GM18873 (cell line): ENCODE data around the gene SLC39A3.
"Not testable (repeated sequence)": the region's sequence is repeated elsewhere in the genome, so short reads cannot be mapped to it uniquely, and the experiment has no call there.

Source experiments
- ATAC-seq: cut with Tn5 transposase; IDR thresholded peaks from one replicate; pipeline ENCODE4 v1.9.1; 2021; ENCODE audit warnings: mild to moderate bottlenecking, moderate library complexity, moderate number of reproducible peaks; ENCODE audit not compliant: unreplicated experiment, low FRiP score

SLC39A3 gene

GRCh38 chr19:2724148-2724557, 15.7 kb downstream of the SLC39A3 start:
- ATAC-seq: no peak

GRCh38 chr19:2723747-2724146, 16.1 kb downstream of the SLC39A3 start:
- ATAC-seq: no peak

- ATAC-seq: no peak
Measured at GRCh38 chr19:2723345-2723715, 16.5 kb downstream of the SLC39A3 start.

GRCh38 chr19:2722541-2723344, 17.1 kb downstream of the SLC39A3 start:
- no peak for ATAC-seq

DNA sequence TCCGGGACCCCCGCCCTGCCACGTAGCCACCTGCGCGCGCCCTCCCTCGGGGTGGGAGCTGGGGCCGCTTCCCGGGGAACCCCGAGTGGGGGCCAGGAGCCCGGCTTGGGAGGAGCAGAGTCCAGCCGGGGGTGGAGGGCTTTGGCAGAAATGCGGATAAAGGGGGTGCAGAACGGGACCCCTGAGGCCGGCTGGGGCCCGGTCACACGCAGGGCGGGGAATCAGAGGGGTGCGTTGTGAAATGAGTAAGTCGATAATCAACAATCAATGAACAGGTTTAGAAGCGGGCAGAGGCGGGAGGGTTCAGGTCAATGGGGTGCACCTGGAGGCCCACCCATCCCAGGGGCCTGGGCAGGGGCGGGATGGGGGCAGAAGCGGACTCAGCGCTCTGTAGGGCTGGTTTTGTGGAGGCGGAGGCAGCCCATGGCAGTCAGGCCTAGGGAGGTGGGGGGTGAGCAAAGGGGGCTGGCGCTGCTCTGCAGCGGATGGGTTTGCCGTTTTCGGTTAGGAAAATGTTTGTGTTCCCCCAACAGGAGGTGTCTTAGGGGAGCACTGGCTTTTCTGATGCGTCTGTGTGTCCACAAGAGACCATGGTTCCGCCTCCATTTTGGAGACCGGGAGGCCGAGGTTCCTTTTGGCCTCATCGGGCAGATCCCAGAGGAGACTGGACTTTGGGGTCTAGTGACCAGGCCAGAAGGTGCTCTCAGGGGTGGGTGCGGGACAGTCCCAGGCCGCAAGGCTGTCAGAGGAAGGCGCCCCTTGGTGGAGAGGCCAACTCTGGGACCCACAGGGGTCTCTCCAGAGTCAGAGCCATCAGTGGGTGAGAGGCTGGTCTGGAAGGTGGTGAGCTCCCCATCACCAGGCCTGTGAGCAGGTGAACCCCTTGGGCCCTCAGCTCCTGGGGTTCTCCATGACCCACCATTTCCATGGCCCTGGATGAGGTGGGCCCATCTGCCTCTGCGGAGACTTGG, 18.0 kb downstream of the SLC39A3 start:
- ATAC-seq: no peak

DNA sequence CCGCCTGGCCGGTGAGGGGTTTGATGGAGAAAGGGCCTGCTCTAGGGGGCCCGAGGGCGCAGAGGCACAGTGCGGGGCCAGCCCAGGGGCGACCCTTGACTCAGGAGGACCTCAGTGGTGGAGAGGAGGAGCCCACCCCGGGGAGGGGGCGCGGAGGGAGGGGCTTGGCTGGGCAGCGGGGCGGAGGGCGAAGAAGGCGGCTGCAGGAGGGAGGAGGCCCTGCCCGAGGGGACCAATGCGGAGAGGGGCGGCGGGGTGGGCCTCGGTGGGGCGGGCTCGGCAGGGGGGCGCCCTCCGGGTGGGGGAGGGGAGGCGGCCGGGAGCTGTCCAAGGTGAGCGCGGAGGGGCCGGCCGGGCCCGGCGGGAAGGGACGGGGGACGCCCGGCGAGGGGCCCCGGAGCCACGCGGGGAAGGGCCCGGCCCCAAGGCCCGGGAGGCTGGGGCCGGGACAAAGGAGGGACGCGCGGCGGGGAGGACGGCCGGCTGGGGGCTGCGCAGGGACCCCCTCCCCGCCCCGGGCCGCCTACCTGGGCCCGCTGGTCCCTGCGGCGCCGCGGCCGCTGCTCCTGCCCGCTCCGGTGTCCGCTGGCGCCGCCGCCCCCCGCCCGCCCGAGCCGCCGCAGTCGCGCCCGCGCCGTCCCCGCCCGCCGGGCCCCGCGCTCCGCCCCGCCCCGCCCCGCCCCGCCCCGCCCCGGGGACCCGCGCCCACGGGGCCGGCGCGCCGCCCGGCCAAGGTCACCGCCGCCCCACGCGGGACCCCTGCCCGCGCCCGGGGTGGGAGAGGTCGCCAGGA, 18.8 kb downstream of the SLC39A3 start, which contains the start of gene DIRAS1:
DIRAS1 (minus strand) TSS at position 596 of the 793 bp plus-strand sequence. CDS start 3,566 bp downstream, outside the sequence.
- ATAC-seq: no peak

DNA sequence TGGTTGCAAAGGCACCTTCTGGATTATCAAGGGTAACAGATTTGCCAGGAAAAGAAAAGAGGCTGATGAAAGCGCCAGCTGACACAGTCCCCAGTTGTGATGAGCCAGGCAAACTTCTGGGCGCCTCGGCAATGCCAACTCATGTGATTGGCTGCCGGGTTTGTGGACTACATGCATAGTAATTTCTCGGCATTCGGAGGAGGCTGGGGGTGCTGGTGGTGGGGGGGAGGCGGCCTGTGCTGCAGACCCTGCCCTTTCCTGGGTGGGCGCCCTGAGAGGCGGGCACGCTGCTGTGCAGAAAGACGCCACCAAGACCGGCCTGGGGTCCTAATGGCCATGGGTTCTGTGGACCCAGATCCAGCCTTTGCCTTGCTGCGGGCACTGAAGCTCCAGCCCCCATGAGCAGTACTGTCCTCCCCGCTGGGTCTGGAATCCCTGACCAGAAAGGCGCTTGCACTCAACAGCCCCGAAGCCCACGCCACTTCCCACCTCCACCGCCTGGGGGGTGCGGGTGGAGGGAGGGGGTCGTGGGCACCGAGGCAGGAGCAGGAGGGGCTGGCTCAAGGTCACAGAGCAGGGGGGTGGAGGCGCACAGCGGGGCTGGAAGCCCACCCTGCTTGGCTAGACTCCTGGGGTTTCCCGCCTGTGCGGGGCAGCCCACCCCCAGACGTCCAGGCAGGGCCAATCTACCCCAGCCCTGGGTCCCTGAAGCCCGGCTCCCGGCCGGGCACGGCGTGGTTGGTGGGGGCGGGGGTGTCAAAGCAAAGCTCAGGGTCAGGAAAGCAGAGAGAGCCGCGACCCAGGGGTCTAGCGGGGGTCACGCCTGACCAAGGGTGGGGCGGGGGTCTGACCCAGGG, 19.7 kb downstream of the SLC39A3 start:
- ATAC-seq: no peak

DNA sequence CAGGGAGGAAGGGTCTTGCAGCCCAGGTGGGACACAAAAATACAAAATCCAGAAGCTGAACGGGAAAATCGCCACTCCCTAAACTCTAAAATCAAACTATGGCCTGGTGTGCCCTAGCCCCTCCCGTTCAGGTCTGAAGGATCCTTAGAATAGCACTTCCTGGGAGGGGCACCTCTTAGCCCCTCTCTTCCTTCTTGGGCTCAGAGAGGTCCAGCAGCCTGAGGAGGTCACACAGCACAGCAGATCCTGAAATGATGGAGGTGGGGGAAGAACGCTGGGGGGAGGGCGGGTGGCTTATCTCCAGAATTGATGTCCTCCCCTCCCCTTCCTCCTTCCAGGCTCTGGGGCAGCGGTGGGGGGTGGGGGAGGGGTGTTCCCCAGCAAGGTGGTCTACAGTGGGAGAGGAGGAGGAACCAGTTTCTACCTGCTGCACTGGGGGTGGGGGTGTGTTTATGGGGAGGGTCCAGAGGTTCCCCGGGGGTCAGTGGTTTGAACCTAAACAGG, 20.5 kb downstream of the SLC39A3 start:
- no peak for ATAC-seq

GRCh38 chr19:2717638-2718541, 21.9 kb downstream of the SLC39A3 start:
- no peak for ATAC-seq

DNA sequence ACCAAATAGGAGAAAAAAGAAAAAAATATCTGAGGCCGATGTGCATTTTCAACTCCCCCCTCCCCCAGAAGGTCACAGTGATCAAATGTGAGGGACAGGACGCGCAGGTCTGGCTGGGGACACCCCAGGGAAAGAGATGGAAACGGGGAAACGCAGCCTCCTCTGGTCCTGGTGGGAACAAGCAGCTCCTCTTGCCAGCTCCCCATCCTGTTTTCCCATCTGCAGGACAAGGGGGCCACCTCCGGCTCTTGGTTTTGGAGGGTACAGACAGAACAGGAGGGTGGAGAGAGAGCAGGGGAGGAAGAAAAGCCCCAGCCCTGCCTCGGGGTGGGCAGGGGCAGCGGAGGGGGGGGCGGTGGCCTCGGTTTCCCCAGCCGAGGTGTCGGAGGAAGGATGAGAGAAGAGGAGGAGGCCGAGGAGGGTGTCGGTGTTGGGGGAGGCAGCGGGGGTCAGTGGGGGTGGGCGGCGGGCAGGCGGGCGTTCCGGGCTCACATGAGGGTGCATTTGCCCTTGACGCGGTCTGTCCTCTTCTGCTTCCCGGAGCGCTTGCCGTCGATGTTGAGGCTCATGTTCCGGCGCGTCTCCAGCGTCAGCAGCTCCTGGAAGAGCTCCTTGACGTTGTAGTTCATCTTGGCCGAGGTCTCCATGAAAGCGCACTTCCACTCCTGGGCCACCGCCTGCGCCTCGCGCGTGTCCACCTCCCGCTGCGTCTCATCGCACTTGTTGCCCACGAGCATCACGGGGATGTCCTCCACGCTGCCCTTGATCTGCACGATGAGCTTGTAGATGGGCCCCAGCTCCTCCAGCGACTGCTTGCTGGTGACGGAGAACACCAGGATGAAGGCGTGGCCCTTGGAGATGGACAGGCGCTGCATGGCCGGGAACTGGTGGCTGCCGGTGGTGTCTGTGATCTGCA, 22.8 kb downstream of the SLC39A3 start:
- ATAC-seq: no peak

DNA sequence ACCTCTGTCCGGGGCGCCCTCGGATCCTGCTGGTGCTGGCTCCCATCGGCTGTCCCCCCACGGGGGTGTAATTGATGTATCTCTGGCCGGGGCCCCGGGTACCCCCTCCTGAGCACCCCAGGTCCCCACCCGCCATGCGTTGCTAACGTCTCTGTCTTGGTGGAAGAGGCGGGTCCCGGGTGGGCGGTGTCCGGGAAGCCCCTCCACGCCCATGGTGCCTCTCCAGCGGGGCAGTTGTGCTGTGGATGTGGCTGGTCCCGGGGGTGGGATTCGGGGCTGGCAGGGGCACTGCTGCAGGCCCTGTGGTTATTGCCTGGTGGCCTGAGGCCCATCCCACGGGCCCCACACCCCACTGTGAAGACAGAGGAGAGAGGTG, 23.6 kb downstream of the SLC39A3 start:
- ATAC-seq: no peak

DNA sequence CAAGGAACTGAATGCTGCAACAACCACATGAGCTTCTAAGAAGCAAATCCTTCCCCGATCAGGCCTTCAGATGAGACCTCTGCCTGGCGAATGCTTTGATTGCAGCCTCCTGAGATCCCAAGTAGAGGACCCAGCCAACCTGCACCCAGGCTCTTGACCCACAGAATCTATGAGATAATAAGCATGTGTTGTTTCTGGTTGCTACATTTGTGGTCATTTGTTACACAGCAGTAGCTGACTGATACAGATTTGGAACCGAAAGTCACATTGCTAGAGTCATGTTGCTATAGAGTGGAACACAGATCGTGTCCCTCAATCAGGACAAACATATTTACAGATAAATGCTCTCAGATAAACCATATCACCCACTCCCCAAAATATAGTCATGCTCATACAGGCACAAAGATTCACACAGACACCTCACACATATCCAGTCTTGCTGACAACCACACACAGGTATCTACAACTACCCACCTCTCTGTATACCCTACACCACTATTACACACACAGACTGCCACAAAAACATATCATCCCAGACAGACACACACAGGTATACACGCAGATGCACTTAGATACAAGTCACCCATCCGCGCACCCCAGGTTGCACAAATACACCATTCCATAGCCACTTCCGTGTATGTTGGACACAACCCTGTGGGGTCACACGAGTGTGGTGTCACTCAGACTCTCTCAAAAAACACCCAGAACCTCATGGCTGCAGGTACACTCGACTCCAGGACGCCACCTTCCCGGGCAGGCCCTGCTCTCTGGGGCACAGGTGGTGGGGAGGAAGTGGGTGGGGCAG, 24.1 kb downstream of the SLC39A3 start:
- ATAC-seq: no peak

DNA sequence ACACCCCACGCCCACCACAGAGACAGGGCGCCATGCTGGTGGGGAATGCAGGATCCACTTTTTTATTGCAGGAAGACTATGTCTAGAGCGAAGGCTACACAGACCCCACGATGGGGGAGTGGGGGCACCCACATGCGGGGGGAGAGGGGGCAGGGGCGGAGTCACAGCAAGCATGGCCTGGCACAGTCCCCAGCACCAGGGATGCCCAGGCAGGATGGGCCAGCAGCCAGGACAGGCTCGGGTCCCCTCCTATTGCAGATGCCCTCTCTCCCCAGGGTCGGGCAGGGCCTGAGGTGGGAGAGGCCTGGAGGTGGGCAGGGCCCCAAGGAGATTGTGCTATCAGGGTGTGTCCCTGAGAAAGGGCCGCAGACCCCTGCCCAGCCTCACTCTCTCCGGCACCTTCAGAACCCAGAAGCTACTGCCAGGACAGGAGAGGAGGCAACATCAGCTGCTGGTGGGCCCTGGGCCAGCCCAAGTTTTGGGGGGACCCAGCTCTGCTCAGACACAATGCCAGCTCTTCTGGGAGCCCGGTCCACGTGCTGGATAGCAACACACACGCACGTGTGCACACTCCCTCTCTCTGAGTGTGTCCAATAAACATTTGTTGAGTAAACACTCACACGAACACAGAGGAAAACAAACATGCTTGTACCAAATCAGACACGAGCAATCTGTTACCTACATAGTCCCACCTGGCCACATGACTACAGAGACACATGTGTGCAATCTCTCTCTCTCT, 25.1 kb downstream of the SLC39A3 start:
- no peak for ATAC-seq

- ATAC-seq: not testable (repeated sequence)
Measured at GRCh38 chr19:2714102-2714501, 25.7 kb downstream of the SLC39A3 start.

GRCh38 chr19:2713170-2713569, 26.6 kb downstream of the SLC39A3 start:
- ATAC-seq: not testable (repeated sequence)

DNA sequence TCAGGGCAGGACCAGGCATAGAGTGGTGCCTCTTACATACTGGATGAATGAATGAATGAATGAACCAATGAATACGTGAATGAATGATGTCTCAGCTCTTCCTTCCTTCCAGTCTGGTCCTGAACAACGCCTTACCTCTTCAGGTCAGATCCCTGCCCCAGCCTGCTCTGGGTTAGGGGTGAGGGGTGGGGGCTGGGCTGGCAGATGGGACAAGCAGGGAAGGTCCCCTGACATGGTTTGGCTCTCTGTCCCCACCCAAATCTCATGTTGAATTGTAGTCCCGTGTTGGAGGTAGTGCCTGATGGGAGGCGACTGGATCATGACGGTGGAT, 28.0 kb downstream of the SLC39A3 start:
- no peak for ATAC-seq
